Activated naive CD8-positive, alpha-beta T cell (primary cell): Measurements from ENCODE around the gene PNPLA6.
A peak's percentile ranks its signal among the peaks of the same experiment; 100 is the strongest.

ENCODE experiments used
- H3K27ac Mint-ChIP-seq: one replicate; pipeline ENCODE4 v1.8.0; 2021; ENCODE audit warnings: mixed read lengths
- H3K27me3 Mint-ChIP-seq: one replicate; pipeline ENCODE4 v1.8.0; 2021; ENCODE audit warnings: mixed read lengths
- H3K36me3 Mint-ChIP-seq: one replicate; pipeline ENCODE4 v1.8.0; 2021; ENCODE audit warnings: mixed read lengths
- H3K4me1 Mint-ChIP-seq: one replicate; pipeline ENCODE4 v1.8.0; 2021; ENCODE audit warnings: low read depth, mixed read lengths
- H3K4me3 Mint-ChIP-seq: one replicate; pipeline ENCODE4 v1.8.0; 2021; ENCODE audit warnings: mild to moderate bottlenecking, mixed read lengths
- H3K9me3 Mint-ChIP-seq: one replicate; pipeline ENCODE4 v1.8.0; 2021; ENCODE audit warnings: low read depth, mixed read lengths

The PNPLA6 gene

GRCh38 chr19:7506385-7507328 lies 28.9 kb upstream of the PNPLA6 start:
- H3K27me3 Mint-ChIP-seq = peaks cover 10% of the 10 kb centered on the region
- peaks cover 10% of the 10 kb centered on the region for H3K4me1 Mint-ChIP-seq
- no peaks in the 10 kb centered on the region for H3K36me3 Mint-ChIP-seq
- no peaks in the 10 kb centered on the region for H3K9me3 Mint-ChIP-seq
- no peak overlapping the region for H3K27ac Mint-ChIP-seq
- no peak overlapping the region for H3K4me3 Mint-ChIP-seq

GRCh38 chr19:7507884-7508283 lies 27.6 kb upstream of the PNPLA6 start:
- Mint-ChIP-seq H3K4me3 (no peak overlapping the region), H3K27me3 (peaks cover 7% of the 10 kb centered on the region)

GRCh38 chr19:7509625-7510024 lies 25.9 kb upstream of the PNPLA6 start:
- no peak overlapping the region for H3K4me3 Mint-ChIP-seq
- no peaks in the 10 kb centered on the region for H3K36me3 Mint-ChIP-seq
- peaks cover 4% of the 10 kb centered on the region for H3K27me3 Mint-ChIP-seq
- H3K9me3 Mint-ChIP-seq = no peaks in the 10 kb centered on the region
- no peak overlapping the region for H3K27ac Mint-ChIP-seq
- H3K4me1 Mint-ChIP-seq = peaks cover 10% of the 10 kb centered on the region

More at GRCh38 chr19:7507884-7508283, 27.6 kb upstream of the PNPLA6 start:
- Mint-ChIP-seq H3K27ac (no peak overlapping the region), H3K9me3 (no peaks in the 10 kb centered on the region), H3K36me3 (no peaks in the 10 kb centered on the region), H3K4me1 (peaks cover 10% of the 10 kb centered on the region)

GRCh38 chr19:7512400-7512851 lies 23.1 kb upstream of the PNPLA6 start:
- no peaks in the 10 kb centered on the region for H3K9me3 Mint-ChIP-seq
- H3K27me3 Mint-ChIP-seq = peaks cover 1% of the 10 kb centered on the region
- H3K4me3 Mint-ChIP-seq = no peak overlapping the region
- H3K4me1 Mint-ChIP-seq = peaks cover 12% of the 10 kb centered on the region
- H3K27ac Mint-ChIP-seq = no peak overlapping the region
- H3K36me3 Mint-ChIP-seq = no peaks in the 10 kb centered on the region

- Mint-ChIP-seq H3K36me3 (no peaks in the 10 kb centered on the region), H3K9me3 (no peaks in the 10 kb centered on the region), H3K4me3 (peak overlapping the region; percentile 38), H3K27ac (no peak overlapping the region), H3K27me3 (peaks cover 1% of the 10 kb centered on the region), H3K4me1 (peaks cover 16% of the 10 kb centered on the region)
Measured at GRCh38 chr19:7513809-7514642, 21.5 kb upstream of the PNPLA6 start.

GRCh38 chr19:7515110-7515644 lies 20.3 kb upstream of the PNPLA6 start:
- Mint-ChIP-seq H3K4me1 (peaks cover 16% of the 10 kb centered on the region), H3K9me3 (no peaks in the 10 kb centered on the region), H3K27ac (peak overlapping the region; percentile 76), H3K4me3 (peak overlapping the region; percentile 84), H3K27me3 (peaks cover 1% of the 10 kb centered on the region), H3K36me3 (no peaks in the 10 kb centered on the region)

GRCh38 chr19:7515645-7516151 lies 19.8 kb upstream of the PNPLA6 start, which contains the start of gene ZNF358:
Gene ZNF358, plus strand, starts transcription at chr19:7516103. Its CDS starts 3,140 bp downstream, at chr19:7519243.
- peak within 1 kb of the TSS; percentile 84 for H3K4me3 Mint-ChIP-seq
- H3K27ac Mint-ChIP-seq = peak within 1 kb of the TSS; percentile 76
- H3K36me3 Mint-ChIP-seq = no peaks in the 10 kb centered on the region
- peaks cover 1% of the 10 kb centered on the region for H3K27me3 Mint-ChIP-seq
- H3K4me1 Mint-ChIP-seq = peaks cover 16% of the 10 kb centered on the region
- H3K9me3 Mint-ChIP-seq = no peaks in the 10 kb centered on the region

- no peaks in the 10 kb centered on the region for H3K9me3 Mint-ChIP-seq
- peaks cover 16% of the 10 kb centered on the region for H3K4me1 Mint-ChIP-seq
- H3K27ac Mint-ChIP-seq = no peak overlapping the region
- peaks cover 1% of the 10 kb centered on the region for H3K27me3 Mint-ChIP-seq
- peak overlapping the region; percentile 84 for H3K4me3 Mint-ChIP-seq
- no peaks in the 10 kb centered on the region for H3K36me3 Mint-ChIP-seq
Measured at GRCh38 chr19:7516333-7516732, 19.2 kb upstream of the PNPLA6 start.

GRCh38 chr19:7516878-7517277 lies 18.6 kb upstream of the PNPLA6 start:
- H3K27me3 Mint-ChIP-seq = peaks cover 1% of the 10 kb centered on the region
- no peaks in the 10 kb centered on the region for H3K9me3 Mint-ChIP-seq
- H3K36me3 Mint-ChIP-seq = no peaks in the 10 kb centered on the region
- H3K4me3 Mint-ChIP-seq = peak overlapping the region; percentile 84
- no peak overlapping the region for H3K27ac Mint-ChIP-seq
- peaks cover 18% of the 10 kb centered on the region for H3K4me1 Mint-ChIP-seq

GRCh38 chr19:7519361-7520130 lies 16.0 kb upstream of the PNPLA6 start:
- H3K9me3 Mint-ChIP-seq = no peaks in the 10 kb centered on the region
- H3K27me3 Mint-ChIP-seq = peaks cover 1% of the 10 kb centered on the region
- H3K4me1 Mint-ChIP-seq = peaks cover 26% of the 10 kb centered on the region
- no peaks in the 10 kb centered on the region for H3K36me3 Mint-ChIP-seq
- no peak overlapping the region for H3K4me3 Mint-ChIP-seq
- no peak overlapping the region for H3K27ac Mint-ChIP-seq

GRCh38 chr19:7520131-7521051 lies 15.1 kb upstream of the PNPLA6 start:
- no peaks in the 10 kb centered on the region for H3K9me3 Mint-ChIP-seq
- peaks cover 23% of the 10 kb centered on the region for H3K4me1 Mint-ChIP-seq
- H3K36me3 Mint-ChIP-seq = no peaks in the 10 kb centered on the region
- no peak overlapping the region for H3K27ac Mint-ChIP-seq
- no peaks in the 10 kb centered on the region for H3K27me3 Mint-ChIP-seq
- no peak overlapping the region for H3K4me3 Mint-ChIP-seq

GRCh38 chr19:7521551-7522071 lies 13.9 kb upstream of the PNPLA6 start:
- peak overlapping the region; percentile 28 for H3K27ac Mint-ChIP-seq
- H3K27me3 Mint-ChIP-seq = no peaks in the 10 kb centered on the region

More at GRCh38 chr19:7521551-7522071, 13.9 kb upstream of the PNPLA6 start:
- Mint-ChIP-seq H3K4me1 (peaks cover 19% of the 10 kb centered on the region), H3K4me3 (peak overlapping the region; percentile 78), H3K9me3 (no peaks in the 10 kb centered on the region), H3K36me3 (no peaks in the 10 kb centered on the region)
